Uterus (tissue), 4 donors: ENCODE results near the gene ZNF3. TPM values are rescaled to one million over a fixed set of nuclear protein-coding genes. Genes with fewer than 3 reads are reported as not detected.

Experiments used
- DNase-seq, 2 donors: peaks; one replicate each; pipeline ENCODE4 v3.0.0-alpha.2; 2019 to 2020
- H3K27ac ChIP-seq, 2 donors: fragments of 200-600 bp; sonication (generic); 1 replicate in 1 of 2; 2 replicates in 1 of 2; pipeline ENCODE4 v1.5.1; 2016 to 2018
- H3K27me3 ChIP-seq, 2 donors: fragments of 200-600 bp; sonication (generic); one replicate each; pipeline ENCODE4 v1.5.1; 2018 to 2019; ENCODE audit warnings: control low read depth in 1 of 2
- H3K36me3 ChIP-seq, 2 donors: fragments of 200-600 bp; sonication (generic); one replicate each; pipeline ENCODE4 v1.5.1; 2019; ENCODE audit warnings: control low read depth in 1 of 2
- H3K4me1 ChIP-seq, 2 donors: fragments of 200-600 bp; sonication (generic); one replicate each; pipeline ENCODE4 v1.5.1; 2018 to 2019; ENCODE audit warnings: control low read depth in 1 of 2
- H3K4me3 ChIP-seq, 2 donors: fragments of 200-600 bp; sonication (generic); 1 replicate in 1 of 2; 2 replicates in 1 of 2; pipeline ENCODE4 v1.5.1; 2018 to 2019; ENCODE audit warnings: mild to moderate bottlenecking in 1 of 2
- H3K9me3 ChIP-seq, 2 donors: fragments of 200-600 bp; sonication (generic); one replicate each; pipeline ENCODE4 v1.5.1; 2019; ENCODE audit warnings: control low read depth in 1 of 2
- POLR2A ChIP-seq, 2 donors: fragments of 450-650 bp; IDR thresholded peaks; one replicate each; pipeline ENCODE4 v1.6.1; 2016; ENCODE audit warnings: antibody characterized with exemption in 2 of 2, mild to moderate bottlenecking in 1 of 2, moderate library complexity in 1 of 2
- intact Hi-C: fragments of 100-400 bp; cut with DNase I; formaldehyde crosslinking; loops from one replicate; pipeline ENCODE4 v1.15.1; 2023; ENCODE audit warnings: low total_unique reads
- total RNA-seq, 4 donors: library from RNA; depleted of rRNA in 3 of 4; stranded (reverse); fragments of >200 nt in 3 of 4; gene quantifications; one replicate each; pipeline versions ENCODE4 v1.1.0 to v1.2.4, GENCODE V29; 2014 to 2023
- TF ChIP-seq, protein P1 (sequence below), 4 experiments: fragments of 200-600 bp in 2 of 4; fragments of 450-650 bp in 2 of 4; sonication (generic) in 2 of 4; IDR thresholded peaks; one replicate each; pipeline ENCODE4 v1.5.1; 2016 to 2019; ENCODE audit warnings: antibody characterized with exemption in 4 of 4, mild to moderate bottlenecking in 2 of 4, moderate library complexity in 1 of 4
- donor health status: DM: yes; HTN: yes; CAD: no.

Gene ZNF3
- total RNA-seq, 4 donors from 2014 or later = 10.9 to 69.4 (median 50.3) TPM

DNA sequence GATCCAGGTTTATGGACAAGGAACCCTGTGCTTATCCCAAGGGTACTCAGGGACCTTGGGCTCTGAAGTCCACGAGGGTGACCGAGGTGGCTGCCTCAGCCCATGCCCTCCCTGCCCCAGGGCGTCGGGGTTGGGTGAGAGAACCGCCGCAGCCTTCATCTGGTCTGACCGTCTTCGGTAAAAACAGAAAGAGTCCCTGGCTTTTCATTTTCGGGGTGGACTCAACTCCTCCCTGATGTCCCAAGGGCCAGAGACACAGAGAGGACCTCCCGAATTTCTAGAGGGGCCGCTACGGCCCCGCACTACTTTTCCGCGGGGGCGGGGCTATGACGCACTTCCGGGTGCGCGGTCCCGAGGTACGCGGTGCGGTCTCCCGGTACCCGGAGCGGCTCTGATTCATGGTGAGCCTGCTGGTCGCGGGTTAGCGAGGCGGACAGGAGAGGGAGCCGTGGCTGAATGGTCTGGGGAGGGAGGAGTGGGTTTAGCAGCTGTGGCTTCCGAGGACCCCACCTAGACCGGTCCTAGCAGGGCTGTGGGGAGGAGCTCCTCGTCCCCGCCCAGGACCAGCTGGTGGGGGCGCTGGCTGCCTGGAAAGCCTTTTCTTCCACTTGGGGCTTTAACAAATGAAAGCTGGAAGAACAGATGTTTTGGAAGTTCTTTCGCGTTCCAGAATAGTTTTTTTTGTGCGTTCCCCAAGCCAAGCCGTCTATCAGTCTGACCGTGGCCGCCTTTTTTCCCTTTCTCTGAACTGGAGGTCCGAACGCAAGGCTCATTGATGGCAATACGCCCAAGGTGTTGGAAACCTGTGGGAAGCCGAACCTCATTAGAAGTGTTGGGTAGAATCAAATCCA lies 31.9 kb downstream of the ZNF3 start, which contains the start of gene ZSCAN21:
Gene ZSCAN21, plus strand, starts transcription at position 334 of the 851 bp plus-strand sequence. CDS start 7,233 bp downstream, outside the sequence.
- DNase-seq = peak; percentile 85 to 91
- H3K27me3 ChIP-seq = no peaks in the 10 kb centered on the region
- peak within 1 kb of the TSS; percentile 72 to 79 for H3K4me3 ChIP-seq
- intact Hi-C loops = no loop called here
- peak within 1 kb of the TSS; percentile 97 for H3K27ac ChIP-seq
- TF ChIP-seq POLR2A (IDR thresholded peaks at IDR 0.05) = peak in 1 of 2 donors; percentile 78
- TF ChIP-seq, protein P1, sequence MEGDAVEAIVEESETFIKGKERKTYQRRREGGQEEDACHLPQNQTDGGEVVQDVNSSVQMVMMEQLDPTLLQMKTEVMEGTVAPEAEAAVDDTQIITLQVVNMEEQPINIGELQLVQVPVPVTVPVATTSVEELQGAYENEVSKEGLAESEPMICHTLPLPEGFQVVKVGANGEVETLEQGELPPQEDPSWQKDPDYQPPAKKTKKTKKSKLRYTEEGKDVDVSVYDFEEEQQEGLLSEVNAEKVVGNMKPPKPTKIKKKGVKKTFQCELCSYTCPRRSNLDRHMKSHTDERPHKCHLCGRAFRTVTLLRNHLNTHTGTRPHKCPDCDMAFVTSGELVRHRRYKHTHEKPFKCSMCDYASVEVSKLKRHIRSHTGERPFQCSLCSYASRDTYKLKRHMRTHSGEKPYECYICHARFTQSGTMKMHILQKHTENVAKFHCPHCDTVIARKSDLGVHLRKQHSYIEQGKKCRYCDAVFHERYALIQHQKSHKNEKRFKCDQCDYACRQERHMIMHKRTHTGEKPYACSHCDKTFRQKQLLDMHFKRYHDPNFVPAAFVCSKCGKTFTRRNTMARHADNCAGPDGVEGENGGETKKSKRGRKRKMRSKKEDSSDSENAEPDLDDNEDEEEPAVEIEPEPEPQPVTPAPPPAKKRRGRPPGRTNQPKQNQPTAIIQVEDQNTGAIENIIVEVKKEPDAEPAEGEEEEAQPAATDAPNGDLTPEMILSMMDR (IDR thresholded peaks at IDR 0.05) = peak; percentile 20 to 32 (median 26)
- no peaks in the 10 kb centered on the region for H3K9me3 ChIP-seq
- H3K36me3 ChIP-seq = no peaks in the 10 kb centered on the region
- H3K4me1 ChIP-seq = no peaks in the 10 kb centered on the region

- intact Hi-C loops = no loop called here
- H3K27ac ChIP-seq = peak overlapping the region in 1 of 2 donors; percentile 97
- no peak overlapping the region for H3K4me3 ChIP-seq
These were observed 32.8 kb downstream of the ZNF3 start for GRCh38 chr7:100048680-100049079.

DNA sequence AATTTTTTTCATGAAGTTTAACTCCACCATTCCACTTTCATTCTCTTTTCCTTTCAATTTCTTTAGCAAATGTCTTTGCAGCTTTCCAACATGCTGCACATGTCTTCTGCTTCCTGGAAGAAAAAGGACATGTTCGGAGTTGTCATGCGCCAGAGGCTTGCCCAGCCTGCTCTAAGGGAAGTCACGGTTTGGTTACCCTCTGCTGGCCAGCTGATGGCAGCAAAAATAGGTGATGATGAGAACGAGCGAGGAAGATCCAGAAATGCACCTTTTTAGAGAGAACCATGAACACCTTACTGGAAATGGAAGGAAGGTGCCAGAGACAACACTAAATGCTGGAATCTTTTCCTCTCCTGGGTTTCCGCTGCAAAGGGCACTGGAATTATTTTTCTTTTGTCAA lies 36.8 kb downstream of the ZNF3 start:
- intact Hi-C loops = no loop called here
- H3K9me3 ChIP-seq = no peaks in the 10 kb centered on the region
- no peak overlapping the region for H3K4me3 ChIP-seq
- no peaks in the 10 kb centered on the region for H3K4me1 ChIP-seq
- TF ChIP-seq, protein P1 (IDR thresholded peaks at IDR 0.05) = no peak
- H3K36me3 ChIP-seq = no peaks in the 10 kb centered on the region
- H3K27ac ChIP-seq = no peak overlapping the region
- H3K27me3 ChIP-seq = no peaks in the 10 kb centered on the region
- DNase-seq = no peak

More at GRCh38 chr7:100048680-100049079, 32.8 kb downstream of the ZNF3 start:
- Histone ChIP-seq H3K36me3 (no peaks in the 10 kb centered on the region), H3K9me3 (no peaks in the 10 kb centered on the region), H3K4me1 (no peaks in the 10 kb centered on the region), H3K27me3 (no peaks in the 10 kb centered on the region)
- no peak for DNase-seq
- TF ChIP-seq, protein P1 (IDR thresholded peaks at IDR 0.05) = no peak
- no peak for TF ChIP-seq POLR2A (IDR thresholded peaks at IDR 0.05)

DNA sequence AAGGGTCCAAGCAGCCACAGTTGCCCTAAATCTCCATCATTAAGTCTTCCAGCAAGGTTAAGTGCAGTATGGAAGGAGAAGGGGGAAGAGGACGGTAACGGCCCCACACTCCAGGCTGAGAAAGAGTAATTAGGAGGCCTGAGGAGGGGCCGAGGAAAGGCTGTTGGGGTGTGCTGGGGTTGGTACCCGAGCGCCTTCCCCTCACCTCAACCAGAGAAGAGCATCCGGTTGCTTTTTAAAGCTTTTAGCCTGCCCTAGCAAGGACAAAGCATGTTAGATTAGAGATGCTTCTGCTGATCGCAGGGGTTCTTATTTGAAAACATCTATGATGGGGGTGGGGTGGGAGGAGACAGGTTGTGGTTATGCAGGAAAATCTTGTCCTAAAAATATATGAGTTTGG lies 40.9 kb downstream of the ZNF3 start:
- no peaks in the 10 kb centered on the region for H3K36me3 ChIP-seq
- intact Hi-C loops = no loop called here
- H3K4me3 ChIP-seq = no peak overlapping the region
- no peak for DNase-seq
- no peak overlapping the region for H3K27ac ChIP-seq
- no peaks in the 10 kb centered on the region for H3K4me1 ChIP-seq
- H3K9me3 ChIP-seq = no peaks in the 10 kb centered on the region
- TF ChIP-seq, protein P1 (IDR thresholded peaks at IDR 0.05) = no peak
- no peak for TF ChIP-seq POLR2A (IDR thresholded peaks at IDR 0.05)
- no peaks in the 10 kb centered on the region for H3K27me3 ChIP-seq

- no peak for DNase-seq
- intact Hi-C loops = no loop called here
- H3K27me3 ChIP-seq = no peaks in the 10 kb centered on the region
- TF ChIP-seq POLR2A (IDR thresholded peaks at IDR 0.05) = no peak
- TF ChIP-seq, protein P1 (IDR thresholded peaks at IDR 0.05) = no peak
- H3K4me1 ChIP-seq = no peaks in the 10 kb centered on the region
- no peaks in the 10 kb centered on the region for H3K9me3 ChIP-seq
- no peak overlapping the region for H3K27ac ChIP-seq
- no peaks in the 10 kb centered on the region for H3K36me3 ChIP-seq
- no peak overlapping the region for H3K4me3 ChIP-seq
These were observed 43.2 kb downstream of the ZNF3 start for GRCh38 chr7:100038326-100038725.
